Activated CD8-positive, alpha-beta memory T cell treated with anti-CD3 and anti-CD28 coated beads for 1 hour (primary cell): ENCODE data around the gene AP2A2.

ENCODE experiments used
- DNase-seq, 2 donors: peaks; one replicate each; pipeline ENCODE4 v3.0.0-alpha.2; 2020; ENCODE audit warnings: low read depth in 1 of 2; ENCODE audit errors: extremely low read depth in 1 of 2

Gene AP2A2

DNA sequence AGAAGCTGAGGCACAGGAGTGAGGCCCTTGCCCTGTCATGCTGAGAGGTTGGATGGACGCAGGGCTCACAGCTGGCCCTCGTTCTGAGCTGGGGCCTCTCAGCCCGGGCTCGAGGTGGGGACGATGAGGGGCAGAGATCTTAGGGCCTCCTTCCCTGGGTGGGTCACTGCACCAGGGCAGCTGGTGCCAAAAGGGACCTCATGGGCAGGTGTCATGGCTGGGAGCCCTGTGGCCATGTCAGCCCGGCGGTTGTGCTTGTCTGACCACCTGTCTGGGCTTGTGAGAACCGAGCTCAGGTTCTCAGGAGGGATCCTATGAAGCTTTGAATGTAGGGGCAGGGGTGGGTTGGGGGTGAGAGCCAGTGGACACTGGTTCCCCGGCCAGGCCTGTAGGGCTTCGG lies 112.7 kb downstream of the AP2A2 start:
- no peak for DNase-seq

GRCh38 chr11:1038921-1039320 lies 113.3 kb downstream of the AP2A2 start:
- no peak for DNase-seq

GRCh38 chr11:1039481-1040427 lies 114.1 kb downstream of the AP2A2 start:
- DNase-seq, result no peak

DNA sequence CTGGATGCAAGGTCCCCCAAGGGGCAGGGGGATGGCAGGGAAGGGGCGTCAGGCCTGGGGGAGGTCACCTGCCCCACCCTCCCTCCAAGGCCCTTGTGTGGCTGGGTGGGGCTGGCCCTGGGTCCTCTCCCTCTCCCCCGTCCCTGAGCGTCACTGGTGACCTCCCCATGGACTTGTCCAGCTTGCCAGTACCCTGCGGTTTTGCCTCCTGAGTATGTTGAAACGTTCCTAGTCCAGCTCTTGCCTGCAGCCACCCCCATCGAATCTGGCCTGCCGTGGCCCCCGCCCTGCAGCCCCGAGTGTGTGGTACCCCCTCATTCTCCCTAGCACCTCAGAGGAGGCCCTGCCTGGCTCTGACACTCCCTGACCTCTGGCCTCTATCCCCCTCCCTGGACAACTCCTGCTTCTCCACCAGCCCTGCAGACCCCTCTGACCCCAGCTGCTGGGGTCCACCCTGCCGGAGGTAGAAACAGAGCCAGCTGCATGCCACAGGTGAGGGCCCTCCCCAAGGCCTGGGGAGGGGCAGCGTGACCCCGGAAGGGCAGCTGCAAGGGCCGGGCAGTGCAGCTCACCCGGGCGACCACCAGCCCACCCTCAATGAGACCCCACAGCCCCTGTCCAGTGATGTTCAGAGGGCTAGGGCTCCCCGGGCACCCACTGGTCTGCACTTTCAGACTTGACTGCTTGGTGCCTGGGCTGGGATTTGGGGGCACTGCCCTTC lies 114.9 kb downstream of the AP2A2 start:
- DNase-seq, result no peak

- DNase-seq, result no peak
Observed at GRCh38 chr11:1041149-1041467, 115.4 kb downstream of the AP2A2 start.

- DNase-seq, result no peak
Observed at GRCh38 chr11:1041471-1041870, 115.8 kb downstream of the AP2A2 start.

DNA sequence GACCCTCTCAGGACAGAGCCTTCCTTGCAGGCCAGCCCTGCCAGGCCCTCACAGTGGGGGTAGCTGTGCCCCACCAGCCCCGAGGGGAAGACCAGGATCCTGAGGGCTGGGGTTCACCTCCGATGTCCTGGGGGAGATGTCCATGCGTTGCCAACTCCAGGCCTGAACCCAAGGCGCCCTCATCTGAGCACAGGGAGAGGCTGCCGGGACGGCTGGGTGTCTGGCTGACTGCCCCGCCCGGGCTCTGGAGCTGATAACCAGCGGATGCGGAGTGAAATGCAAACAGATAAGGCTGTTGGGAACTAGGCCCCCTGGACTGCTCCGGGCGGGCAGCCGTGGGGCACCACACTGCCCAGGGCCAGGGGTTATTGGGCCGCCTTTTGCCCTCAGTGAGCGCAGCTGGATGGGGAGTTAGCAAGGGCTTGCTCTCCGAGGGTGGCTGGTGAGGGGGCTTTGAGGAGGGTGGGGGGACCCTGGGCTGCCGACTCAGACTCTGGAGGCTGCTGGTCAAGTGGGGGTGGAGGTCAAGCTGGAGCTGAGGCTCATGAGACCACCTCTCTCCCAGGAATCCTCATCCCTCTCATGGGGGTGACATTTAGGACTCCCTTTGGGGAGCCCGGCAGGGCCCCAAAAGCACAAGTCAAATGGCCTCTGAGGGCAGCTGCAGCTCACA lies 116.4 kb downstream of the AP2A2 start:
- no peak for DNase-seq

DNA sequence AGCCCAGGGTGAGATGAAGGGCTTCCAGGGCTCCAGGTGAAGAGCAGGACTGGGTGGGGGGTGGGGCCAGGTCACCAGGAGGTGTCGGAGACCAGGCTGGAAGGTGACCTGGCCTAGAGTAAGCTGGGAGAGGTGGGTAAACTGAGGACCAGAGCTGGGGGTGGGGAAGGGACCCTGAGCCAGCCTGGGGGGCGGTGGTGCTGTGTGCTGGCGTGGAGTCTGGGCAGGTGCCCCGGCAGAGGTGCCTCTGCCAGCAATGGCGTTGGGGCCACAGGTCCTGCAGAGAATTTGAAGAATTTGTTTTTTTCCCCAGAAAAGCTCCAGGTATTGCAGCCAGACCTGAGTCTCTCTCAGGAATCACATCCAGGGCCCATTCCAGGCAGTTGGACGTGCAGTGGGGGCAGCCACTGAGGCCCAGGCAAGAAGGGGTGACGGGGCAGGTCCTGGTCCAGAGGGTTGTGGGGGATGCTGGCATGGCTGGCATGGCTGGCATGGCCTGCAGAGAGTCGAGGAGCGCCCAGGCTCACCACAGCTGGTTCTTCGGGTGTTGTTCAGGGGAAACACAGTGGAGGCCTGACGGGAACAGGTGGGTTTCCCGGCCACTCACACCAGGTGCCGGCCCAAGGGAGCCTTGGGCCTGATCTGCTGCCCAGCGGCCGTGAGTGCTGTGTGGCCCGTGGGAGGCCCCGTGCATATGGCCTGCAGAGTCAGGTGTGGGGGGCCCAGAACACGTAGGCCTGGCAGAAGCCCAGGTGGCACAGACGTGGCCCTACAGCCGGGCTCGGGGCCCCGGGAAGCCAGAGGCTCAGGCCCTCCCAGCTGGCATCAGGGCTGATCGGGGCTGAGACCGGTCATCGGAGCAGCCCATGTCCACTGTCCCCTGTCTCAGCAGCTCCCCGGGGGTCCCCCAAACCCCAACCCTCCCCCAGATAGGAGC lies 117.2 kb downstream of the AP2A2 start:
- no peak for DNase-seq

DNA sequence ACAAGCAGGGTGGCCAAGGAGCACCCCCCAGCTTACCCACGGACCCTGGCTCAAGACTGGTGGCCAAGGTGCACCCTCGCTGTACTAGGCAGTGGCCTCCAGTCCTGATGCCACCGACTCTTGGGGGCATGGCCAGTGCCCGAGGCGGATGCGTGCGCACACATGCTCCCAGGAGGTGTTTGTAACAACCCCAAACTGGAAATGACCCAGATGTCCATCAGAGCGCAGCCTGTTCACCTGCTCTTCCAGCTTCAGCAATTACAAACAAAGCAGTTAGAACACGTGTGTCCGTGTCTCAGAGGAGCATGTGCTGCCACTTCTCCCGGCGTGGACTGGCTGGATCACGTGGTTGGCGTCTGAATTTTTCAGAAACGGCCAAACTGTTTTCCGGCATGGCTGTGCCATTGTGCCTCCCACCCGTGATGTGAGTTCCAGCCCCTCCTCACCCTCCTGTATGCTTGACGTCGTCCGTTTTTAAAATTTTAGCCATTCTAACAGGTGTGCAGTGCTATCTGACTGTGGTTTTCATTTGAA lies 118.0 kb downstream of the AP2A2 start:
- DNase-seq, result no peak

GRCh38 chr11:1044160-1044559 lies 118.5 kb downstream of the AP2A2 start:
- DNase-seq, result no peak

GRCh38 chr11:1047595-1048156 lies 122.0 kb downstream of the AP2A2 start:
- no peak for DNase-seq

DNA sequence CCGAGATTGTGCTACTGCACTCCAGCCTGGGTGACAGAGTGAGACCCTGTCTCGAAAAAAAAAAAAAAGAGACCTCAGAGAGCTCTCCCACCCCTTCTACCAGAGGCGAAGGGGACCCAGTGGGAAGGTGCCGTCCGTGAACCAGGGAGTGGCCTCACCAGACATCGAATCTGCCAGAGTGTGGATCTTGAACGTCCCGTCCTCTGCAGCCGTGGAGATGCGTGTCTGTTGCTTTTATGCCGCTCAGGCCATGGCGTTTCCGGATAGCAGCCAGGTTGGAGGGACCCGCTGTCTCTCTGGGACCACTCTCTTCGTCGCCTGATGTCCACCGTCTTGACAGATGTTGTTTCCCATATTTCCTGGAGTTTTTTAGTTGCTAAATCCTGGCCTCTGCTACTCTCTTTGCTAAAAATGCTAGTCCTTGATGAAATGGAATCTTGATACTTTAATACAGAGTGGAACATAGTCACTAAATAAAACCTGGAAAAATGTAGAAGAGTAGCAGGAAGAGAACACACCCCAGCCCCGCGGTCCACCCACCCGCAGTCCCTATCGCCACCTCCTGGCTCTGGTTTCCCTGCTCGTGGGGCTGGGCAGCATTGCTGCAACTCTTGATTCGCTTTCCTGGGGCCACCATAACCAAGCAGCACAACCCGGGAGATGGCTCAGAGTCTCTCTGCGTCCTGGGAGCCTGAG lies 122.9 kb downstream of the AP2A2 start:
- DNase-seq, result no peak

DNA sequence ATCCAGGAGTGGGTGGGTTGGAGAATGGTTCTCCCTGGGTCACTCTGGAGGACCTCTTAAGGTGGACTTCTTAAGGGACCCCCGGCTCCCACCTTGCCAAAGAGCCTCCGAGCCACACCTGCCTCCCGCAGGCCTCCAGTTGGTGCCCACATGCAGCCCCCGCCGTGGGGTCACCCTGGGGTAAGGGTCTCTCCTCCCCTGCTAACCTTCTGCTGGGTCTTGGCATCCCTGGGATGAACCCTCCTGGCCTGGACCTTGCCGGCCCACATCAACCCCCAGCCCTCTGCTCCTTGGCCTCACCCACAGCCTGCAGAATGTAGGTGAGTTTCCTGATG lies 123.4 kb downstream of the AP2A2 start:
- DNase-seq, result no peak

DNA sequence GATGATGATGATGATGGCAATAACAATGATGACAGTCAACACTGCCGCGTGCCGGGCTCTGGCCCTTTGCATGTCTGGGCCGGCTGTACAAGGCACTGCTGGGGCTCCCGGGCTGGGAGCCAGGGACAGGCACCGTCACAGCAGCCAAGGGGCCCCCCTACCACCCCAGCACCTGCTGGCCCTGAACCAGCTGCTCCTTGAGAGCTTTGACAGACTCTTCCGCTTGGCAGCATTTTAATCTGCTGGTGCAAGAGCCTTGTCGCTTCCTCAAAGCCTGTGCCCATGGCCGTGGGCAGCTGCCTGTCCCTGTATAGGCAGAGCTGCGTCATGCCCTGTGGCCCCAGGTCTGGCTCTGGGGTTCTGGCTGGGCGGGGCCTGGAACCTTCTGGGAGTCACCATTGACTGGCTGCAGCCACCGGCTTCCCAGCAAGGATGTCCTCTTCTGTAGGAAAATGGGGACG lies 123.8 kb downstream of the AP2A2 start:
- DNase-seq, result no peak

DNA sequence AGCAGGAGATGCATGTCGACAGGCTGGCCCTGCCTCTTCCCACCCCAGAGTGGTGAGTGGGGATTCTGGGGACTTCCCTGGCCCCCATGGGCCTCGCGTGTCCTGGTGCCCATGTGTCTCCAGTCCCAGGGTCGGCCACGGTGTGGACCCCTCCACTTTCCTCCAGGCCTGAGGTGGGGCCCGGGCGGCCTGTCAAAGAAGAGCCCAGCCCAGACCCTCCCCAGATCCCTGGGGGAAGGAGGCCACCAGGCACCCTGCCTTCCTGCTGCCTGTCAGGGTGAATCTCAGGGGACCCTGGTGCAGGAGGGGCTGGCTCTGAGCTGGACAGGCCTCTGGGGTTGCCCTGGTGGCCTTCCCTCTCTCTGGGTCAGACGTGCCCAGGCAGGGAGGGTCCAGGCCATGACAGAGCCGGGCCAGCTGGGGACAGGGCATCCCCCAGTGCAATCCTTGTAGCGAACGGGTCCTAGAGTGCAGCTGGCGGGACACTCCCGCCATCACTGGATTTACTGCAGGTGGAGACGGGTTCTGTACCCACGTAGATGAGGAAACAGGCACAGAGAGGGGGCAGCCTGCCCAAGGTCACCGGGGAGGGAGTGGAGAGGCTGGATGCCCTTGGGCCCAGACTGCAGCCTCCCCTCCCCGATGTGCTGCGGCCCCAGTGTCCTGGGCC lies 124.4 kb downstream of the AP2A2 start:
- no peak for DNase-seq

DNA sequence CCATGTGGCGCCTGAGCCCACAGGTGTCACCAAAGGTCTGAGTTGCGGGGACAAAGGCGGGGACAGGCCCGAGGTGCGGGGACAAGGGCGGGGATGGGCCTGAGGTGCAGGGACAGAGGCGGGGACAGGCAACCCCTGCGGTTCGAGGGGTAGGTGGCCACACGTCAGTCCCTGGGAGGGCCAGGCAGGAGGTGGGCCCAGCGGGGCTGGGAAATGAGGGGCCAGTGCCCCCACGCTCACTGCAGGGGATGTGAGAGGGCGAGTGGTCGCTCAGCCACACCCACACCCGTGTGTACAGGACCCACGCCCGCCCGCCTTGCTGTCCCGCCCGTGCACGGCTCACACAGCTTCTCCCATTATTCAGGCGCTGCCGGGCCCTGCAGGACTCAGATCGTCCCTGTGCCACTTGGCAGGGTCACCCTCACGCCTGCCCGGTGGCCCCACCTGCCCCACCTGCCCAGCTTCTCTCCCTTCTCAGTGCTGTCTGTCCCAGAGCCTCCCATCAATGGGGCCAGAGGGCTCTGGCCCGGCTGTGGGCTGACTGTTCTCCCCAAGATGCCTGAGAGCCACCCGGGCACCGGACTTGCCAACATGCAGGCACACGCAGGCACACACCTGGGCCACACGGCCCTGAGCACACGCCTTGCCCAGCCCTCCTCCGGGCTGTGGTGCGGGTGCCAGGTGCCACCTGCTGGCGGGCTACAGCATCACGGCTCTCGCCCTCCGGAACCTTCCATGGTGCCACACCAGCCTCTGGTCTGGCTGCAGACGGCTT lies 125.1 kb downstream of the AP2A2 start:
- DNase-seq, result peak; percentile 28 to 52

GRCh38 chr11:1051356-1052132 lies 125.9 kb downstream of the AP2A2 start:
- no peak for DNase-seq
